Effector CD4-positive, alpha-beta T cell (primary cell): Measurements from ENCODE around the gene HOXA7.

Experiments used
- DNase-seq: peaks from one replicate; pipeline ENCODE4 v3.0.0-alpha.2; 2020

Gene HOXA7

GRCh38 chr7:27145914-27146412 lies 10.5 kb downstream of the HOXA7 start:
- no peak for DNase-seq

- no peak for DNase-seq
Observed at GRCh38 chr7:27145165-27145913, 11.1 kb downstream of the HOXA7 start.

- no peak for DNase-seq
Observed at GRCh38 chr7:27144781-27145164, 11.7 kb downstream of the HOXA7 start.

- DNase-seq, result no peak
Observed at GRCh38 chr7:27143950-27144780, 12.3 kb downstream of the HOXA7 start.

- no peak for DNase-seq
Observed at GRCh38 chr7:27143023-27143949, 13.2 kb downstream of the HOXA7 start, which contains the start of gene HOXA5. TSS of gene HOXA5 (minus strand) at chr7:27143681. CDS start at chr7:27143607, 74 bp downstream.

- no peak for DNase-seq
Observed at GRCh38 chr7:27142580-27143022, 13.9 kb downstream of the HOXA7 start.

GRCh38 chr7:27141923-27142579 lies 14.4 kb downstream of the HOXA7 start:
- DNase-seq, result no peak

GRCh38 chr7:27141137-27141922 lies 15.1 kb downstream of the HOXA7 start:
- no peak for DNase-seq

GRCh38 chr7:27140126-27140857 lies 16.2 kb downstream of the HOXA7 start:
- DNase-seq, result no peak

GRCh38 chr7:27139334-27140125 lies 16.9 kb downstream of the HOXA7 start:
- DNase-seq, result no peak

GRCh38 chr7:27138985-27139333 lies 17.5 kb downstream of the HOXA7 start:
- DNase-seq, result no peak

GRCh38 chr7:27138472-27138871 lies 18.0 kb downstream of the HOXA7 start:
- DNase-seq, result no peak

GRCh38 chr7:27137640-27138315 lies 18.7 kb downstream of the HOXA7 start:
- DNase-seq, result no peak

GRCh38 chr7:27134392-27134791 lies 22.1 kb downstream of the HOXA7 start:
- DNase-seq, result no peak

- no peak for DNase-seq
Observed at GRCh38 chr7:27133409-27134231, 22.9 kb downstream of the HOXA7 start.

GRCh38 chr7:27132978-27133377 lies 23.5 kb downstream of the HOXA7 start:
- no peak for DNase-seq

- no peak for DNase-seq
Observed at GRCh38 chr7:27132214-27132613, 24.3 kb downstream of the HOXA7 start.

- no peak for DNase-seq
Observed at GRCh38 chr7:27131390-27131819, 25.1 kb downstream of the HOXA7 start.
